ENCODE results near the gene MTUS2. TPM values are rescaled to one million over a fixed set of nuclear protein-coding genes. Genes with fewer than 3 reads are reported as not detected.

The MTUS2 gene
- total RNA-seq, 4 donors from 2014 or later, result 0.26 to 0.72 (median 0.38) TPM; not detected in 1

GRCh38 chr13:29498426-29499040 is 678.4 kb downstream of the MTUS2 start:
- Histone ChIP-seq H3K27ac (no peak overlapping the region), H3K36me3 (no peaks in the 10 kb centered on the region), H3K9me3 (no peaks in the 10 kb centered on the region), H3K27me3 (no peaks in the 10 kb centered on the region), H3K4me3 (no peak overlapping the region), H3K4me1 (peaks cover 12% of the 10 kb centered on the region)
- no peak for DNase-seq (ENCODE audit: low spot score in 2 of 2)
- 92% methylated on average over 8 of the region's 13 CpGs for WGBS
- TF ChIP-seq CTCF (IDR thresholded peaks at IDR 0.05), result no peak
- TF ChIP-seq POLR2A (IDR thresholded peaks at IDR 0.05), result no peak
- no peak for TF ChIP-seq EP300 (IDR thresholded peaks at IDR 0.05)
- no peak for TF ChIP-seq POLR2AphosphoS5 (IDR thresholded peaks at IDR 0.05)

- 75% methylated on average over 6 of the region's 7 CpGs for WGBS
These were observed 679.5 kb downstream of the MTUS2 start for GRCh38 chr13:29499506-29500165.

GRCh38 chr13:29500386-29500785 is 680.2 kb downstream of the MTUS2 start:
- peaks cover 12% of the 10 kb centered on the region for H3K4me1 ChIP-seq
- peaks cover 9% of the 10 kb centered on the region for H3K27me3 ChIP-seq
- no peak overlapping the region for H3K27ac ChIP-seq
- no peak for DNase-seq (ENCODE audit: low spot score in 2 of 2)
- H3K9me3 ChIP-seq, result no peaks in the 10 kb centered on the region
- TF ChIP-seq CTCF (IDR thresholded peaks at IDR 0.05) (no peak), POLR2A (IDR thresholded peaks at IDR 0.05) (no peak), EP300 (IDR thresholded peaks at IDR 0.05) (no peak), POLR2AphosphoS5 (IDR thresholded peaks at IDR 0.05) (no peak)
- 92% methylated on average over 7 of the region's 7 CpGs for WGBS
- H3K4me3 ChIP-seq, result no peak overlapping the region
- no peaks in the 10 kb centered on the region for H3K36me3 ChIP-seq

More at GRCh38 chr13:29499506-29500165, 679.5 kb downstream of the MTUS2 start:
- no peaks in the 10 kb centered on the region for H3K9me3 ChIP-seq
- DNase-seq (ENCODE audit: low spot score in 2 of 2), result no peak
- peaks cover 12% of the 10 kb centered on the region for H3K4me1 ChIP-seq
- H3K27me3 ChIP-seq, result peaks cover 2% of the 10 kb centered on the region
- no peaks in the 10 kb centered on the region for H3K36me3 ChIP-seq
- TF ChIP-seq CTCF (IDR thresholded peaks at IDR 0.05), result no peak
- no peak overlapping the region for H3K4me3 ChIP-seq
- H3K27ac ChIP-seq, result no peak overlapping the region

GRCh38 chr13:29501674-29502073 is 681.5 kb downstream of the MTUS2 start:
- Histone ChIP-seq H3K4me3 (no peak overlapping the region), H3K9me3 (no peaks in the 10 kb centered on the region), H3K27me3 (peaks cover 20% of the 10 kb centered on the region), H3K27ac (no peak overlapping the region), H3K4me1 (peaks cover 2% of the 10 kb centered on the region), H3K36me3 (no peaks in the 10 kb centered on the region)
- DNase-seq (ENCODE audit: low spot score in 2 of 2), result no peak
- WGBS, result 97% methylated on average over 4 of the region's 4 CpGs
- no peak for TF ChIP-seq CTCF (IDR thresholded peaks at IDR 0.05)
- TF ChIP-seq EP300 (IDR thresholded peaks at IDR 0.05), result no peak
- no peak for TF ChIP-seq POLR2AphosphoS5 (IDR thresholded peaks at IDR 0.05)
- TF ChIP-seq POLR2A (IDR thresholded peaks at IDR 0.05), result no peak

GRCh38 chr13:29502391-29503008 is 682.4 kb downstream of the MTUS2 start:
- H3K36me3 ChIP-seq, result no peaks in the 10 kb centered on the region
- no peaks in the 10 kb centered on the region for H3K9me3 ChIP-seq
- H3K27me3 ChIP-seq, result peaks cover 20% of the 10 kb centered on the region
- H3K4me1 ChIP-seq, result peaks cover 2% of the 10 kb centered on the region
- H3K4me3 ChIP-seq, result no peak overlapping the region
- DNase-seq (ENCODE audit: low spot score in 2 of 2), result no peak
- TF ChIP-seq POLR2A (IDR thresholded peaks at IDR 0.05) (no peak), POLR2AphosphoS5 (IDR thresholded peaks at IDR 0.05) (no peak), CTCF (IDR thresholded peaks at IDR 0.05) (no peak), EP300 (IDR thresholded peaks at IDR 0.05) (no peak)
- 84% methylated on average over 11 of the region's 13 CpGs for WGBS
- no peak overlapping the region for H3K27ac ChIP-seq

All from suprapubic skin (tissue), 4 donors.